HCT116 (cell line): Measurements from ENCODE around the gene PCDHGA1. TPM values are rescaled to one million over a fixed set of nuclear protein-coding genes. Genes with fewer than 3 reads are reported as not detected.

Source experiments
- ATAC-seq: fragments of 200-7000 bp; cut with Tn5 transposase; 2 replicates; pipeline ENCODE4 v1.9.1; 2020; ENCODE audit warnings: mild to moderate bottlenecking, moderate library complexity
- BruUV-seq: library from RNA; stranded (reverse); fragments of 400-500 nt; replicated peaks from 2 replicates; lab custom pipeline; 2021; lab: Mats Ljungman, UMichigan
- CTCF ChIA-PET: fragments of 300-600 bp; sonication (Branson Sonifier 250); formaldehyde crosslinking; loops from one replicate; lab custom pipeline; 2021; ENCODE audit warnings: antibody characterized with exemption; lab: Charles Lee
- POLR2A ChIA-PET: fragments of 300-600, 350-600 bp; sonication (Branson Sonifier 250); formaldehyde crosslinking; loops from one replicate; lab custom pipeline; 2021; ENCODE audit warnings: antibody characterized with exemption; lab: Charles Lee
- RAD21 ChIA-PET, 2 experiments: fragments of 300-600 bp; sonication (Branson Sonifier 250); formaldehyde crosslinking; loops; one replicate each; lab custom pipeline; 2023; ENCODE audit warnings: low total read pairs in 2 of 2; ENCODE audit not compliant: uncharacterized antibody in 2 of 2, unreplicated experiment in 2 of 2, low non-redundant PET in 1 of 2; lab: Charles Lee
- DNase-seq: peaks from one replicate; pipeline ENCODE4 v3.0.0-alpha.2; 2010; ENCODE audit warnings: low read depth, low spot score
- H2AFZ ChIP-seq: fragments of 200-600 bp; shearing (Covaris generic), sonication (generic); 2 replicates; pipeline ENCODE4 v1.6.1; 2017; ENCODE audit warnings: low read depth, mixed run types, mixed read lengths, antibody characterized with exemption, low read length; ENCODE audit not compliant: poor library complexity, severe bottlenecking
- H3K27ac ChIP-seq: 2 replicates; pipeline ENCODE4 v1.5.1; 2012; ENCODE audit warnings: low read depth, low read length
- H3K27me3 ChIP-seq: fragments of 200-600 bp; sonication (generic); 2 replicates; pipeline ENCODE4 v1.6.1; 2016; ENCODE audit warnings: mixed run types, low read length, mixed read lengths; ENCODE audit not compliant: insufficient read depth
- H3K36me3 ChIP-seq, 2 experiments: fragments of 200-500 bp in 1 of 2; fragments of 200-600 bp in 1 of 2; sonication (Bioruptor generic) in 1 of 2; sonication (generic) in 1 of 2; 2 replicates each; pipeline versions ENCODE4 v1.5.1 to v1.6.1; 2014 to 2016; ENCODE audit warnings: low read length in 2 of 2, inconsistent platforms in 1 of 2, mixed read lengths in 1 of 2, mixed run types in 1 of 2; ENCODE audit not compliant: insufficient read depth in 2 of 2, control insufficient read depth in 1 of 2
- H3K4me1 ChIP-seq, 2 experiments: fragments of 200-600 bp in 1 of 2; sonication (generic) in 1 of 2; 2 replicates each; pipeline versions ENCODE4 v1.5.1 to v1.6.1; 2012 to 2017; ENCODE audit warnings: low read length in 2 of 2, inconsistent platforms in 1 of 2, mild to moderate bottlenecking in 1 of 2, mixed read lengths in 1 of 2, mixed run types in 1 of 2, moderate library complexity in 1 of 2; ENCODE audit not compliant: insufficient read depth in 2 of 2, control insufficient read depth in 1 of 2
- H3K4me2 ChIP-seq: fragments of 200-600 bp; sonication (generic); 2 replicates; pipeline ENCODE4 v1.6.1; 2017; ENCODE audit warnings: mixed run types, low read length, mixed read lengths
- H3K4me3 ChIP-seq, 2 experiments: fragments of 200-600 bp in 1 of 2; sonication (generic) in 1 of 2; replicated peaks in 1 of 2; 2 replicates each; pipeline ENCODE4 v1.5.1; 2011 to 2016; ENCODE audit warnings: low read length in 2 of 2, control low read depth in 1 of 2, low read depth in 1 of 2, mild to moderate bottlenecking in 1 of 2, mixed read lengths in 1 of 2, mixed run types in 1 of 2
- H3K79me2 ChIP-seq: fragments of 200-600 bp; sonication (generic); 2 replicates; pipeline ENCODE4 v1.6.1; 2017; ENCODE audit warnings: mild to moderate bottlenecking, mixed run types, low read length, moderate library complexity, mixed read lengths; ENCODE audit not compliant: insufficient read depth
- H3K9ac ChIP-seq: fragments of 200-600 bp; sonication (generic); 2 replicates; pipeline ENCODE4 v1.6.1; 2016; ENCODE audit warnings: low read length, mixed read lengths
- H3K9me2 ChIP-seq: fragments of 200-600 bp; sonication (generic), shearing (Covaris generic); 2 replicates; pipeline ENCODE4 v1.6.1; 2017; ENCODE audit warnings: mixed run types, mild to moderate bottlenecking, moderate library complexity; ENCODE audit not compliant: insufficient read depth
- H3K9me3 ChIP-seq, 2 experiments: fragments of 200-500 bp in 1 of 2; fragments of 200-600 bp in 1 of 2; sonication (Bioruptor generic) in 1 of 2; sonication (generic) in 1 of 2; 2 replicates each; pipeline ENCODE4 v1.6.1; 2014 to 2017; ENCODE audit warnings: low read length in 2 of 2, mixed read lengths in 2 of 2, inconsistent platforms in 1 of 2, low read depth in 1 of 2, mild to moderate bottlenecking in 1 of 2, mixed run types in 1 of 2, moderate library complexity in 1 of 2; ENCODE audit not compliant: control insufficient read depth in 1 of 2, insufficient read depth in 1 of 2
- H4K20me1 ChIP-seq: fragments of 200-600 bp; sonication (generic), shearing (Covaris generic); 2 replicates; pipeline ENCODE4 v1.6.1; 2017; ENCODE audit warnings: mixed run types, mild to moderate bottlenecking, moderate library complexity; ENCODE audit not compliant: insufficient read depth
- CBX3 ChIP-seq: IDR thresholded peaks from 2 replicates; pipeline ENCODE4 v1.6.1; 2012; ENCODE audit warnings: low read depth
- ELF1 ChIP-seq: IDR thresholded peaks from 2 replicates; pipeline ENCODE4 v1.6.1; 2012; ENCODE audit warnings: low read depth, borderline replicate concordance
- EZH2 ChIP-seq: fragments of 200-600 bp; sonication (generic); IDR thresholded peaks from 2 replicates; pipeline ENCODE4 v1.6.1; 2017; ENCODE audit warnings: antibody characterized with exemption, mixed run types
- EZH2phosphoT487 ChIP-seq: fragments of 200-600 bp; IDR thresholded peaks from 2 replicates; pipeline ENCODE4 v1.6.1; 2018; ENCODE audit warnings: antibody characterized with exemption, borderline replicate concordance
- JUND ChIP-seq: IDR thresholded peaks from 2 replicates; pipeline ENCODE4 v1.6.1; 2012
- POLR2A ChIP-seq: IDR thresholded peaks from 2 replicates; pipeline ENCODE4 v1.7.0; 2011; ENCODE audit warnings: borderline replicate concordance; ENCODE audit not compliant: insufficient read depth, insufficient read length; ENCODE audit errors: extremely low read depth
- RAD21 ChIP-seq: IDR thresholded peaks from 2 replicates; pipeline ENCODE4 v1.6.1; 2012; ENCODE audit warnings: low read depth, mild to moderate bottlenecking
- REST ChIP-seq: IDR thresholded peaks from 2 replicates; pipeline ENCODE4 v1.6.1; 2012; ENCODE audit warnings: low read depth
- SIN3A ChIP-seq: IDR thresholded peaks from 2 replicates; pipeline ENCODE4 v1.6.1; 2012; ENCODE audit warnings: low read depth
- SRF ChIP-seq: IDR thresholded peaks from 2 replicates; pipeline ENCODE4 v1.6.1; 2012; ENCODE audit warnings: low read depth
- YY1 ChIP-seq: IDR thresholded peaks from 2 replicates; pipeline ENCODE4 v1.6.1; 2011; ENCODE audit warnings: low read length, low read depth, moderate library complexity, mild to moderate bottlenecking; ENCODE audit not compliant: insufficient replicate concordance; ENCODE audit errors: extremely low read depth
- ZFX ChIP-seq: fragments of 450-650 bp; IDR thresholded peaks from 2 replicates; pipeline ENCODE4 v1.6.1; 2017
- intact Hi-C: fragments of 100-400 bp; cut with micrococcal nuclease; formaldehyde crosslinking; loops from 2 replicates; pipeline ENCODE4 v1.10.0; 2022
- total RNA-seq: library from RNA; stranded (reverse); gene quantifications from one replicate; pipeline ENCODE4 v1.2.1, GENCODE V29; 2021; ENCODE audit not compliant: unreplicated experiment

PCDHGA1 gene
- total RNA-seq, 1 experiment from 2014 or later, result 0.05 TPM

- H3K4me1 ChIP-seq, result no peaks in the 10 kb centered on the region
- POLR2A ChIA-PET, result no interaction called here
- BruUV-seq, result no TSS peak
- no peak overlapping the region for H2AFZ ChIP-seq
- intact Hi-C loops, result no loop called here
- H3K9ac ChIP-seq, result no peak overlapping the region
- H4K20me1 ChIP-seq, result no peaks in the 10 kb centered on the region
- H3K9me3 ChIP-seq, result no peaks in the 10 kb centered on the region
- no peaks in the 10 kb centered on the region for H3K9me2 ChIP-seq
- no peaks in the 10 kb centered on the region for H3K27me3 ChIP-seq
- DNase-seq (no peak), ATAC-seq (no peak)
- no peak overlapping the region for H3K4me3 ChIP-seq
- CTCF ChIA-PET, result interaction anchor here (1.4 to 1.7 kb wide), 2 partner anchors 55 to 95 kb away, joined by 3 to 4 read pairs; partner anchors contain the start of gene PCDHGA10
- H3K4me2 ChIP-seq, result no peak overlapping the region
- RAD21 ChIA-PET, result no interaction called here
- H3K79me2 ChIP-seq, result no peaks in the 10 kb centered on the region
- TF ChIP-seq CBX3 (no peak), ELF1 (no peak), ZFX (no peak), EZH2 (no peak), EZH2phosphoT487 (no peak), RAD21 (no peak), JUND (no peak), YY1 (no peak), POLR2A (no peak), SIN3A (no peak), REST (no peak), SRF (no peak)
- H3K36me3 ChIP-seq, result no peaks in the 10 kb centered on the region
- no peak overlapping the region for H3K27ac ChIP-seq
Measured at GRCh38 chr5:141508440-141508797, 178.1 kb downstream of the PCDHGA1 start.
